ENCODE data around the gene FNIP1.

Gene FNIP1

DNA sequence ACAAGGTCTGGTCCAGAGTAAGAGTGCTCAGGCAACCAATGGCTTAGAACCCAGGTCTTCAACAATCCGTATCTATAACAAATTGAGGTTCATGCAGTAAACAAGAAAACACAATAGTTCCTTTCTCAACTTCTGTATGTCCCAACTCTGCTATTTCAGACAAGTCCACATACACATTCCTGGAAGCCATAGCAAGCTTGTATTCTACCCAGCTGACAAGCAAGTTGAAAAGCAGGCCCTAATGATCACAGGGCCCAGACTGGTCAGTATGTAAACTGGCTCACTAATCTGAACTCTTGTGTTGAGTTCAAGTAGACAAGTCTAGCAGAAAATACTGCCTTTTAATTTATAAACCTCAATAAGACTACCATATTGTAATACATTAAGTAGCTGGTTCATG, 26.9 kb downstream of the FNIP1 start:
- CTCF ChIA-PET, result no interaction called here
- POLR2A ChIA-PET, result no interaction called here
- H3K4me3 ChIP-seq (ENCODE audit: low read depth, low read length), result no peak overlapping the region
- no peak for DNase-seq (ENCODE audit: low read depth, low spot score)
- TF ChIP-seq, protein P1, sequence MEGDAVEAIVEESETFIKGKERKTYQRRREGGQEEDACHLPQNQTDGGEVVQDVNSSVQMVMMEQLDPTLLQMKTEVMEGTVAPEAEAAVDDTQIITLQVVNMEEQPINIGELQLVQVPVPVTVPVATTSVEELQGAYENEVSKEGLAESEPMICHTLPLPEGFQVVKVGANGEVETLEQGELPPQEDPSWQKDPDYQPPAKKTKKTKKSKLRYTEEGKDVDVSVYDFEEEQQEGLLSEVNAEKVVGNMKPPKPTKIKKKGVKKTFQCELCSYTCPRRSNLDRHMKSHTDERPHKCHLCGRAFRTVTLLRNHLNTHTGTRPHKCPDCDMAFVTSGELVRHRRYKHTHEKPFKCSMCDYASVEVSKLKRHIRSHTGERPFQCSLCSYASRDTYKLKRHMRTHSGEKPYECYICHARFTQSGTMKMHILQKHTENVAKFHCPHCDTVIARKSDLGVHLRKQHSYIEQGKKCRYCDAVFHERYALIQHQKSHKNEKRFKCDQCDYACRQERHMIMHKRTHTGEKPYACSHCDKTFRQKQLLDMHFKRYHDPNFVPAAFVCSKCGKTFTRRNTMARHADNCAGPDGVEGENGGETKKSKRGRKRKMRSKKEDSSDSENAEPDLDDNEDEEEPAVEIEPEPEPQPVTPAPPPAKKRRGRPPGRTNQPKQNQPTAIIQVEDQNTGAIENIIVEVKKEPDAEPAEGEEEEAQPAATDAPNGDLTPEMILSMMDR (IDR thresholded peaks at IDR 0.05; ENCODE audit: insufficient read depth, low read length, missing control alignments), result no peak

DNA sequence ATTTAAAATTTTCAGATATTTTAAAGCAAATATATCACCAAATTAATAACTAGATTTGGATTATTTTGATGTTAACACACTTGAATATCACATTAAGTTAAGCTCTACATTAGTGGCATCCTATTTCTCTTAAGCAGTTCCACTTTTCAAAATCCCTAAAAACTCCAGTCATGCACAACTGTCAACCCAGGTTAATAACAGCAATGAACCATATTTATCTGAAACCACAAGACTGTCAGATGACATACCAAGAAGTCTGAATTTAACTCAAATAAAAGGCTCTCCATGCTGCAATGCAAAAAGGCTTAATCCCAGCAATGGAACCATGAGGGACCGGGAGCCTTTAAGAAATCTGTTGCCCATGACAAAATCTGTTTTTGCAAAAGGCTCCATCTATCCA, 27.5 kb downstream of the FNIP1 start:
- DNase-seq (ENCODE audit: low read depth, low spot score), result no peak
- CTCF ChIA-PET, result no interaction called here

DNA sequence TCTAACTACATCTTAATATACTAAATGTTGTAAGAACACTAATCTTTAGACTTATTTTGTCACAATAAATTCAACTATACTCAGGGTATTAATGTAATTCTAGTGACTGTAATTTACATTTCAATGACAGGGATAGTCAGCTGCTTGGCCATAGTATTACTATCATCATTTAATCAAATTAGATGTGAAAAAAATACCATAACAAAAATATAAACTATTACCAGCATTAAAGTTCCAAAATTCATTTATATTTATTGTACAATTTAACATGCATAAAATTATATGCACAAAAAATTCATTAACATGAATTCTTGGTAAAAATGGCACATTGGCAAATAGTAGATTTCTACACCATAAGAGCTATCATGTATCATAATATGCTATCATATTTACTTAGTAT, 28.9 kb downstream of the FNIP1 start:
- ChIA-PET POLR2A (no interaction called here), CTCF (interaction anchor here (1.6 kb wide), 1 partner anchor 10 kb away, joined by 4 read pairs; no protein-coding TSS in a partner anchor)
- no peak overlapping the region for H3K4me3 ChIP-seq (ENCODE audit: low read depth, low read length)
- no peak for DNase-seq (ENCODE audit: low read depth, low spot score)
- TF ChIP-seq, protein P1 (IDR thresholded peaks at IDR 0.05; ENCODE audit: insufficient read depth, low read length, missing control alignments), result no peak

More for the DNA sequence above, 27.5 kb downstream of the FNIP1 start:
- TF ChIP-seq, protein P1 (IDR thresholded peaks at IDR 0.05; ENCODE audit: insufficient read depth, low read length, missing control alignments), result no peak
- no peak overlapping the region for H3K4me3 ChIP-seq (ENCODE audit: low read depth, low read length)
- POLR2A ChIA-PET, result no interaction called here

DNA sequence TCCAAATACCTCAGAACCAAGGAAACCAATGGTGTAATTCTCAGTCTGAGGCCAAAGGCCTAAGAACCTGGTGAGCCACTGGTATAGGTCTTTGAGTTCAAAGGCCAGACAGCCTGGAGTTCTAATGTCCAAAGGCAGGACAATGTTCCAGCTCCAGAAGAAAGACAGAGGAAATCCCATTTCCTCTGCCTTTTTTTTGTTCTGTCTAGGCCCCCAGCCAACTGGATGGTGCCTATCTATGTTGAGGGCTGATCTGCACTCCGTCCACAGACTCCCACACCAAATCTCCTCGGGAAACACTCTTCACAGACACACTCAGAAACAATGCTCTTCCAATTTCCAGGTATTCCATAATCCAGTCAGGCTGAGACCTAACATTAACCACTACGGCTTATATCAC, 30.1 kb downstream of the FNIP1 start:
- no peak for DNase-seq (ENCODE audit: low read depth, low spot score)
- TF ChIP-seq, protein P1 (IDR thresholded peaks at IDR 0.05; ENCODE audit: insufficient read depth, low read length, missing control alignments), result no peak
- ChIA-PET CTCF (no interaction called here), POLR2A (no interaction called here)
- H3K4me3 ChIP-seq (ENCODE audit: low read depth, low read length), result no peak overlapping the region

DNA sequence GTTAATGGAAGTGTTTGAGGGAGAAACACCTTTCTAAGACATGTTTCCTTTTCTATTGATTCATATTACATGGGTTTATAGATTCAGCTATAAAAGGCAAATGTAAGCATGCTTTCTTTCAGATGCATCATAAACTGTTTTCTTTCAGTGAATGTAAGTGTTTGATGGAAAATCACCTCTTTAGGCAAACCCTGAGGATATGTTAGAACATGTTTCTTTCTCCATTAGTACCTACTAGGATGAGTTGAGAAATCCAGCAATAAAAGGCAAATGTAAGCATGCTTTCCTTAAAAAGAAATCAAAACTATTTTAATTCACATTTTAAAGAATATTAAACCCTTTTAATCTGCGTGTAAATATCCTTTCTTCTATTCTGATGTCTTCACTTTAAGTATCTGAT, 31.6 kb downstream of the FNIP1 start:
- no peak for DNase-seq (ENCODE audit: low read depth, low spot score)
- TF ChIP-seq, protein P1 (IDR thresholded peaks at IDR 0.05; ENCODE audit: insufficient read depth, low read length, missing control alignments), result no peak
- ChIA-PET POLR2A (no interaction called here), CTCF (no interaction called here)
- no peak overlapping the region for H3K4me3 ChIP-seq (ENCODE audit: low read depth, low read length)

DNA sequence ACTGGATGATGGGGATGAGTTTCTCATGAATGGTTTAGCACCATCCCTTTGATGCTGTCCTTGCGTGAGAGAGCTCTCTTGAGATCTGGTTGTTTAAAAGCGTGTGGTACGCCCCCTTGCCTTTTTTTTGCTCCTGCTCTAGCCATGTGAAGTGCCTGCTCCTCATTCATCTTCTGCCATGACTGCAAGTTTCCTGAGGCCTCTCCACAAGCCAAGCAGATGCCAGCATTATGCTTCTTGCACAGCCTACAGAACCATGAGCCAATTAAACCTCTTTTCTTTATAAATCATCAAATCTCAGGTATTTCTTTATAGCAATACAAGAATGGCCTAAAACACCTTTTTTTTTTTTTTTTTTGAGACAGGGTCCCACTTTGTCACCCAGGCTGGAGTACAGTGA, 32.8 kb downstream of the FNIP1 start:
- CTCF ChIA-PET, result interaction anchor here (1.4 kb wide), 1 partner anchor 174 kb away, joined by 3 read pairs; no protein-coding TSS in a partner anchor
- H3K4me3 ChIP-seq (ENCODE audit: low read depth, low read length), result no peak overlapping the region
- DNase-seq (ENCODE audit: low read depth, low spot score), result no peak
- TF ChIP-seq, protein P1 (IDR thresholded peaks at IDR 0.05; ENCODE audit: insufficient read depth, low read length, missing control alignments), result no peak
- POLR2A ChIA-PET, result no interaction called here
